ENCODE data around the gene BTG1.

BTG1 gene

DNA sequence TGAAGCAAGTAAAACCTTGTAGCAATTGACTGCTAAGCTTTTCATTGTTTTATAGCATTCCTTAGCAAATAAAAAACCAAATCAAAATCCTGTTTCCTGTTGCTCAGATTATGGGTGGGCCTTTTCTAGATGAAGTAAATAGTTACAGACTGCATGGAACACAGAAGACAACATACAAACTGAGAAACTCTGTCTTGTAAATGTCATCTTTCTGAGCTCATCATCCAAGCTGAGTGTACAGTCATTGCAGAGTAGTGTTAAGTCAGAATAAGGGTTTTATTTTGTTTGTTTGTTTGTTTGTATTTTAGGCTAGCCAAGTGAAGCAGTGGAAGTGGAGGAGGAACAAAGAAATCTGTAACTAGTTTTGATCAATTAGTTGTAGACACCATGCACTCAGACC lies 24.4 kb upstream of the BTG1 start:
- H3K4me3 ChIP-seq (ENCODE audit: low read depth, low read length), result no peak overlapping the region
- TF ChIP-seq CTCF (IDR thresholded peaks at IDR 0.05; ENCODE audit: borderline replicate concordance, insufficient read depth, low read depth, low read length), result no peak

DNA sequence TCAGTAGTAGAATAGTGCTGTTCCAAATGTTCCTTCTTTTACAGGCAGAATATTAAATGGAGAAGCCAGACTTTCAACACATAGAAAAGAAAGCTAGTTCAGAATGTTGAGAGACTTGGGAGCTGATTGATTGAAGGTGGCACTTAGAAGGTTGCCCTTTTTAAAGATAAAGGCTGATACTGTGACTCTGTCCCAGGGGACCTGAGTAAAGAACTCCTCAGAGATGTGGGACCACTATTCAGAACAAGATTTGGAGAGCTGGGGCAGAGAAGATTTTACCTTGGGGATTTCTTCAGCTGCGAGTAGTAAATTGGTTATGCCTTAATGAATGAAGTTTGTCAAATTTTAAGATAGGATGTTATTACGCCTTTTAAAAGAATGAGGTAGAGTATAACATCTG lies 21.4 kb upstream of the BTG1 start:
- no peak overlapping the region for H3K4me3 ChIP-seq (ENCODE audit: low read depth, low read length)
- no peak for TF ChIP-seq CTCF (IDR thresholded peaks at IDR 0.05; ENCODE audit: borderline replicate concordance, insufficient read depth, low read depth, low read length)

DNA sequence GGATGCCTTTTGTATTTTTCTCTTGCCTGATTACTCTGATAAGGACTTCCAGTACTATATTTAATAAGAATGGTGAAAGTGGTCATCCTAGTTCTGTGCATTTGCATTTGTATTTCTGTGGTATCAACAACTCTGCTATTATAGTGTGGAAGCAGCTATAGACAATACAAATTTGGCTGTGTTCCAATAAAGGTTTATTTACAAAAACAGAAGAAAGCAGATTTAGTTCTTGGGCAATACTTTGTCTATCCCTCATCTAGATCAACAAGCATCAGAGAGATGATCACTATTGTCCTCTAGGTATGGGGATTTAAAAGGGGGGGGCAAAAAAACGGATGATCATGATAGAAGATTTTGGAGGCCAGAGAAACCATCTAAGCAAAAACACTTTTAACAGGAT lies 19.1 kb upstream of the BTG1 start:
- no peak for TF ChIP-seq CTCF (IDR thresholded peaks at IDR 0.05; ENCODE audit: borderline replicate concordance, insufficient read depth, low read depth, low read length)
- no peak overlapping the region for H3K4me3 ChIP-seq (ENCODE audit: low read depth, low read length)

DNA sequence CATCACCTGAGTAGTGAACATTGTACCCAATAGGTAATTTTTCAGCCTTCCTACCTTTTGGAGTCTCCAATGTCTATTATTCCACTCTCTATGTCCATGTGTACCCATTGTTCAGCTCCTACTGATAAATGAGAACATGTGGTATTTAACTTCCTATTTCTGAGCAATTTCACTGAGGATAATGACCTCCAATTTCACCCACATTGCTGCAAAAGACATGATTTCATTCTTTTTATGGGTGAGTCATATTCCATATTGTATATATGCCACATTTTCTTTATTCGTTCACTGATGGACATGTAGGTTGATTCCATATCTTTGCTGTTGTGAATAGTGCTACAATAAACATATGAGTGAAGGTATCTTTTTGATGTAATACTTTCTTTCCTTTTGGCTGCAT lies 16.4 kb upstream of the BTG1 start:
- H3K4me3 ChIP-seq (ENCODE audit: low read depth, low read length), result no peak overlapping the region
- TF ChIP-seq CTCF (IDR thresholded peaks at IDR 0.05; ENCODE audit: borderline replicate concordance, insufficient read depth, low read depth, low read length), result no peak

GRCh38 chr12:92158796-92159439 lies 13.3 kb upstream of the BTG1 start:
- no peak for TF ChIP-seq CTCF (IDR thresholded peaks at IDR 0.05; ENCODE audit: borderline replicate concordance, insufficient read depth, low read depth, low read length)
- H3K4me3 ChIP-seq (ENCODE audit: low read depth, low read length), result no peak overlapping the region

- no peak for TF ChIP-seq CTCF (IDR thresholded peaks at IDR 0.05; ENCODE audit: borderline replicate concordance, insufficient read depth, low read depth, low read length)
- no peak overlapping the region for H3K4me3 ChIP-seq (ENCODE audit: low read depth, low read length)
Measured at GRCh38 chr12:92156704-92157395, 11.2 kb upstream of the BTG1 start.

DNA sequence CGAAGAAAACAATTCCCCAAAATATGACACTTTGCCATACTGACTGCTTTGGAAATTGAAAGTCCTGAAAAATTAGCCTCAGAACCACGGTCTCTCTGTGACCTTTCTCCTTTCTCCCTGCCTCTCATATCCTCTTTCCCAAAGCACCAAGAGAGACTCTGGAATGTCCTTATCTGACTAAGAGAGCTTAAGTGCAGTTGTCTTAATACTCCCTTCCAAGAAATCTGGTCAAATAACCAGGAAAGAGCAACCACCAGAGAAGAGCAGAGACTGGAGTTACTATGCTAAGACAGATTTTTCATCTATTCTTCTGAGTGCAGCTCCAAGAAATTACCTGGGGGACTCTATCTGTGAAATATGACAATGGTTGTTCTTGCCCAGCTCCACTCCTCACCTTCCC lies 10.5 kb upstream of the BTG1 start:
- H3K4me3 ChIP-seq (ENCODE audit: low read depth, low read length), result no peak overlapping the region
- no peak for TF ChIP-seq CTCF (IDR thresholded peaks at IDR 0.05; ENCODE audit: borderline replicate concordance, insufficient read depth, low read depth, low read length)
